Measurements from ENCODE around the gene SUN2.

SUN2 gene

GRCh38 chr22:38754751-38755154 is 1.0 kb downstream of the SUN2 start:
- no peak for DNase-seq (ENCODE audit: low read depth, low spot score)

GRCh38 chr22:38753948-38754750 is 1.6 kb downstream of the SUN2 start:
- DNase-seq (ENCODE audit: low read depth, low spot score) = no peak

GRCh38 chr22:38751422-38752346 is 4.1 kb downstream of the SUN2 start:
- no peak for DNase-seq (ENCODE audit: low read depth, low spot score)

GRCh38 chr22:38751066-38751421 is 4.8 kb downstream of the SUN2 start:
- no peak for DNase-seq (ENCODE audit: low read depth, low spot score)

- no peak for DNase-seq (ENCODE audit: low read depth, low spot score)
Observed at GRCh38 chr22:38750638-38751037, 5.2 kb downstream of the SUN2 start.

- no peak for DNase-seq (ENCODE audit: low read depth, low spot score)
Observed at GRCh38 chr22:38750104-38750503, 5.7 kb downstream of the SUN2 start.

- no peak for DNase-seq (ENCODE audit: low read depth, low spot score)
Observed at GRCh38 chr22:38748487-38749136, 7.2 kb downstream of the SUN2 start.

GRCh38 chr22:38745676-38746460 is 9.9 kb downstream of the SUN2 start:
- DNase-seq (ENCODE audit: low read depth, low spot score) = no peak

GRCh38 chr22:38744981-38745380 is 10.8 kb downstream of the SUN2 start:
- no peak for DNase-seq (ENCODE audit: low read depth, low spot score)

- no peak for DNase-seq (ENCODE audit: low read depth, low spot score)
Observed at GRCh38 chr22:38742176-38742942, 13.4 kb downstream of the SUN2 start.

- no peak for DNase-seq (ENCODE audit: low read depth, low spot score)
Observed at GRCh38 chr22:38741576-38741975, 14.2 kb downstream of the SUN2 start.

- no peak for DNase-seq (ENCODE audit: low read depth, low spot score)
Observed at GRCh38 chr22:38741166-38741565, 14.6 kb downstream of the SUN2 start.

- no peak for DNase-seq (ENCODE audit: low read depth, low spot score)
Observed at GRCh38 chr22:38740754-38741153, 15.0 kb downstream of the SUN2 start.

GRCh38 chr22:38740116-38740723 is 15.6 kb downstream of the SUN2 start:
- DNase-seq (ENCODE audit: low read depth, low spot score) = no peak

GRCh38 chr22:38739300-38740055 is 16.3 kb downstream of the SUN2 start:
- no peak for DNase-seq (ENCODE audit: low read depth, low spot score)

GRCh38 chr22:38738475-38739070 is 17.2 kb downstream of the SUN2 start:
- no peak for DNase-seq (ENCODE audit: low read depth, low spot score)

- DNase-seq (ENCODE audit: low read depth, low spot score) = no peak
Observed at GRCh38 chr22:38737302-38738060, 18.3 kb downstream of the SUN2 start.

- no peak for DNase-seq (ENCODE audit: low read depth, low spot score)
Observed at GRCh38 chr22:38736257-38736570, 19.6 kb downstream of the SUN2 start.

Measured in activated naive CD8-positive, alpha-beta T cell treated with anti-CD3 and anti-CD28 coated beads, Interleukin-2, amount 50 U/mL, for 16 hours (primary cell).